ENCODE data around the gene MAP3K7. TPM values are rescaled to one million over a fixed set of nuclear protein-coding genes. Genes with fewer than 3 reads are reported as not detected.

MAP3K7 gene
- total RNA-seq, 1 experiment from 2014 or later, result 26.6 TPM

- no peak for TF ChIP-seq ZBTB33 (IDR thresholded peaks at IDR 0.05; ENCODE audit: extremely low read depth, insufficient replicate concordance, low read length)
- TF ChIP-seq RAD21 (IDR thresholded peaks at IDR 0.05; ENCODE audit: low read depth), result no peak
- TF ChIP-seq POLR2AphosphoS5 (IDR thresholded peaks at IDR 0.05; ENCODE audit: low read depth, low read length), result no peak
- TF ChIP-seq ELF1 (IDR thresholded peaks at IDR 0.05; ENCODE audit: borderline replicate concordance, low read depth), result no peak
- TF ChIP-seq TCF7L2 (IDR thresholded peaks at IDR 0.05; ENCODE audit: borderline replicate concordance, extremely low read depth, insufficient read depth, insufficient read length), result no peak
- no peak for TF ChIP-seq EZH2phosphoT487 (IDR thresholded peaks at IDR 0.05; ENCODE audit: borderline replicate concordance)
Measured at GRCh38 chr6:90572856-90573255, 14.0 kb downstream of the MAP3K7 start (continued).

- no peak overlapping the region for H3K9ac ChIP-seq (ENCODE audit: low read length)
- ChIA-PET RAD21 (ENCODE audit: low non-redundant PET in 1 of 2, low total read pairs in 2 of 2, uncharacterized antibody in 2 of 2, unreplicated experiment in 2 of 2) (no interaction called here), POLR2A (no interaction called here), CTCF (no interaction called here)
- BruUV-seq (replicated peaks), result no TSS peak
- no peak overlapping the region for H3K4me2 ChIP-seq (ENCODE audit: low read length)
- H3K27ac ChIP-seq (ENCODE audit: low read depth, low read length), result no peak overlapping the region
- ATAC-seq (no peak), DNase-seq (ENCODE audit: low read depth, low spot score) (no peak)
- H3K4me3 ChIP-seq (replicated peaks in 1 of 2; ENCODE audit: low read depth in 1 of 2, low read length in 2 of 2), result no peak overlapping the region
- H4K20me1 ChIP-seq (ENCODE audit: insufficient read depth), result no peaks in the 10 kb centered on the region
- peaks cover 29% of the 10 kb centered on the region for H3K79me2 ChIP-seq (ENCODE audit: insufficient read depth, low read length)
- no peaks in the 10 kb centered on the region for H3K4me1 ChIP-seq (ENCODE audit: control insufficient read depth in 1 of 2, insufficient read depth in 2 of 2, low read length in 2 of 2)
- H3K36me3 ChIP-seq (ENCODE audit: control insufficient read depth in 1 of 2, insufficient read depth in 2 of 2, low read length in 2 of 2), result peaks cover 0 to 4% of the 10 kb centered on the region in 2 experiments; a peak in 1 of 4 replicates
- TF ChIP-seq MAX (IDR thresholded peaks at IDR 0.05) (no peak), SP1 (IDR thresholded peaks at IDR 0.05; ENCODE audit: low read depth) (no peak), EGR1 (IDR thresholded peaks at IDR 0.05; ENCODE audit: low read depth) (no peak), SRF (IDR thresholded peaks at IDR 0.05; ENCODE audit: low read depth) (no peak), CTCF (IDR thresholded peaks at IDR 0.05 in 2 of 3, conservative IDR thresholded peaks at IDR 0.05 in 1 of 3; ENCODE audit: borderline replicate concordance in 1 of 3, insufficient read depth in 1 of 3, low read depth in 2 of 3, low read length in 2 of 3) (no peak), EZH2phosphoT487 (IDR thresholded peaks at IDR 0.05; ENCODE audit: borderline replicate concordance) (no peak), ZBTB33 (IDR thresholded peaks at IDR 0.05; ENCODE audit: extremely low read depth, insufficient replicate concordance, low read length) (no peak), RAD21 (IDR thresholded peaks at IDR 0.05; ENCODE audit: low read depth) (no peak), CBX3 (IDR thresholded peaks at IDR 0.05; ENCODE audit: low read depth) (no peak), SIN3A (IDR thresholded peaks at IDR 0.05; ENCODE audit: low read depth) (no peak), JUND (IDR thresholded peaks at IDR 0.05) (no peak), FOSL1 (IDR thresholded peaks at IDR 0.05; ENCODE audit: low read depth) (no peak), ATF3 (IDR thresholded peaks at IDR 0.05) (no peak), CEBPB (IDR thresholded peaks at IDR 0.05; ENCODE audit: low read depth) (no peak), POLR2AphosphoS5 (IDR thresholded peaks at IDR 0.05; ENCODE audit: low read depth, low read length) (no peak), EZH2 (IDR thresholded peaks at IDR 0.05) (no peak)
- no peaks in the 10 kb centered on the region for H3K9me2 ChIP-seq (ENCODE audit: insufficient read depth)
- H3K27me3 ChIP-seq (ENCODE audit: insufficient read depth, low read length), result no peaks in the 10 kb centered on the region
- intact Hi-C loops (cut with micrococcal nuclease), result no loop called here
- no peak overlapping the region for H2AFZ ChIP-seq (ENCODE audit: low read depth, low read length, poor library complexity, severe bottlenecking)
- no peaks in the 10 kb centered on the region for H3K9me3 ChIP-seq (ENCODE audit: control insufficient read depth in 1 of 2, insufficient read depth in 1 of 2, low read depth in 1 of 2, low read length in 2 of 2)
Measured at GRCh38 chr6:90569223-90569622, 17.6 kb downstream of the MAP3K7 start.

All from HCT116 (cell line).